Raji (cell line): ENCODE data around the gene SSH2.
A peak's percentile ranks its signal among the peaks of the same experiment; 100 is the strongest.

Source experiments
- POLR2A ChIP-seq: IDR thresholded peaks from 2 replicates; pipeline ENCODE4 v1.6.1; 2011; ENCODE audit warnings: low read depth, low read length, control low read depth; ENCODE audit not compliant: insufficient read depth

SSH2 gene

DNA sequence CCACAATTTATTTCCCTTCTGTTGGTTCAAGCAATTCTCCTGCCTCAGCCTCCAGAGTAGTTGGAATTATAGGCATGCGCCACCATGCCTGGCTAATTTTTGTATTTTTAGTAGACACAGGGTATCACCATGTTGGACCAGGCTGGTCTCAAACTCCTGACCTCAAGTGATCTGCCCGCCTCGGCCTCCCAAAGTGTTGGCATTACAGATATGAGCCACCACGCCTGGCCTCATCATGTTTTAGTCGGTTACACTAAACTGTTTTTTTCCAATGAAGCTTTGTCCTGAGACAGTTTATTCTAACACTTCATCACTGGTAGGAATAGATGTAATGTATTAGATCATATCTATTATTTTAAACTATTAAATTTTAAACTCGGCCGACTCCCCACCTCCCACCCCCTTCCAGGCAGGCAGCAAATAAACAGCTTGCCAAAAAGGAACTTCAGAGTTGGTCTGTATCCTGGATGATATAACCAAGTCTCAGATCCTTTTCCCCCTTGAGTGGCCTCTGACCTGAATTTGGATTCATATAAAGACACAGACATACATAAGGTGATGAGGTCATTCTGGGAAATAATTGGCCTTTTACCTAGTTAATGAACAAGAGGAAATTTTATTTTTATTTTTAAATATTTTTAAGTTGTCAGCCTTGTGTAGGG lies 288.9 kb downstream of the SSH2 start:
- no peak for TF ChIP-seq POLR2A

DNA sequence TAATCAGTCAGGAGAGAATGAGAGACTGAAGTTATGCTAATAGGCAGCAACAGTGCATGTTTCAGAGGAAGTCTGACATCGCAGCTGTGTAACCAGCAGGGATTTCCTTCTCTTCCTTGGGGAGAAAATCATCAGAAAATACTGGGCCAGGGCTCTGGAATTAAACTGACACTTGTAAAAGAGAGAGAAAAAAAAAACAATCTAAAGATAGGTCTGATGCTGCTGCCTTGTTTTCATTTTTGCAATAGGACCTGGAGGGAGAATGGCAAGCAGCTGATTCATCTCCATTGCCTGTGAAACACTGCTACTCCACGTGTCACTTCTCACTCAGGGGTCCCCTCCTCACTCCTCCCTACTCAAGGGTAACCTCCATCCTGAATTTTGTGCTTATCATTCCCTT lies 289.6 kb downstream of the SSH2 start:
- TF ChIP-seq POLR2A, result no peak

DNA sequence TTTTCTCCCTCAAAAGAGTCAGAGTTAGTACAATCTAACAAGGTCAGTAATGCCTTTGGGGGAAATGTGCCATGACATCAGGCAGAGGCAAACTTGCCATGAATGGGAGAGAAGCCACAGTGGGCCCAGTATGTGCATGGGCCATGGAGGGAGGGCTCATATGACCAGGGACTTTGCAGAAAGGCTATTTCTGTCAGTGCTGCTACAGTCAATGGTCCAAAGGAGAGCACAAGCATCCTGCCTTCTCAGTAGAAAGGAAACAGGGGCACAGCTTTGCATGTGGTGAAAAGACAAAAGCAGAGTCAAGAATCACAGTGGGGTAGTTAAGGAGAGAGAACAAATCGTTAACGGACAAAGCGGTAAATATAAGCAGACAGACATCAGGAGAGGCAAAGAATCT lies 296.1 kb downstream of the SSH2 start:
- no peak for TF ChIP-seq POLR2A

DNA sequence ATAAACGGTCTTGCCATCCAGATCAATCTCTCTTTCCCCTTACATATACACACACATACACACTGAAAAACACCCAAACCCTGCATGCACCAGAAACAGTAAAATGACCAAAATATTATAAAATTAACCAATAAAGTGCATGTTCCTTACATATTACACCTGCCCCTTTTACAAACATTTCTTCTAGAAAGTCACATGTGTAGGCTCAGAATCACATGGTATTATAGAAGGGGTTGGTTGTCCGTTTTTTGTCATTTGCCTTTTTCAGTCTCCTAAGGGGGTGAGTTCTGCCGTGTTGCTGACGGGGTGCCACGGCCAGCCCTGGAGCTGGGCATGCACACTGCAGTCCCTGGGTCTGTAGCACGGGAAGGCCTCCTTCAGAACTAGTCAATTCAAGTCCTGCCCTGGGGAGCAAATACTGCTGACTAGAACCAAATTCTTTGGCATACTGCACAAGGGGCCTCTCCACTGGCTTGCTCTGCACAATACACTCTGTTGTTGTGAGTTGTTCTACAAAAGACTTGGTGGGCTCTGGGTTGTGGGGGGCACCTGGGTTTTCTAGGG lies 299.3 kb downstream of the SSH2 start:
- TF ChIP-seq POLR2A, result no peak

DNA sequence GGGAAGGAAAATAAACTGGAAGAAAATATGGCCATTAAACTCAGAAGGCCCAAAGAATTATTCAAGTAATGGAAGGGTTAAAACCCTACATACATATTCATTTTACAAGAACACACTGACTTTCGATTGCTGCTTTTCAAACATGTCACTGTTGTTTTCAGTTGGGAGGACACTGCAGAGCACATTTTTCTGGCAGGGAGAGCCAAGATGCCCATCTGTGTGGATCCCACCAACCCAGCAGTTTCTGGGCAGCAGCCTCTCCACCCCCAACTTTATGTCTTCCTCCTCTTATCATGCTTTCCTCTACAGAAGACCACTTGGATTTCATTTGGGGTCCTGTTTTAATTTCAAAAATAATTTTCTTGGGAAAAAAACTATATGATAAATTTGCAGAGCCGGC lies 300.2 kb downstream of the SSH2 start:
- TF ChIP-seq POLR2A, result no peak

DNA sequence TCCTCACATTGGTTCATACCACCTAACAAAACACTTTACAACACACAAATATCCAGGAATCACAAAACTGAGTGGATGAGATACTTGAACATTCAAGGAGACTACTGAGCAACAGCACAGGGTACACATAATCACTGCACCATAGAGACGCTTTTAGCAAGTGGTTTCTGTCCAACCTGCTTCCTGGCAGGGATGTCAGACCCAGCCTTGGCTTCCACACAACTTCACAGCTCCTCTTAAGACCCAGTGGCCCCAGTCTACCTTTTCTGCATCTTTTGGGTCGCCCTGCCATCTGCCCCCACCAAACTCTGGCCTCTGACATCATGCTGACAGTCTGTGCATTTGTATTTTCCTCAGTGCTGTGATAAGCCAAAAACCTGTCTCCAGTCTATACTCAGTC lies 301.4 kb downstream of the SSH2 start:
- TF ChIP-seq POLR2A, result no peak

DNA sequence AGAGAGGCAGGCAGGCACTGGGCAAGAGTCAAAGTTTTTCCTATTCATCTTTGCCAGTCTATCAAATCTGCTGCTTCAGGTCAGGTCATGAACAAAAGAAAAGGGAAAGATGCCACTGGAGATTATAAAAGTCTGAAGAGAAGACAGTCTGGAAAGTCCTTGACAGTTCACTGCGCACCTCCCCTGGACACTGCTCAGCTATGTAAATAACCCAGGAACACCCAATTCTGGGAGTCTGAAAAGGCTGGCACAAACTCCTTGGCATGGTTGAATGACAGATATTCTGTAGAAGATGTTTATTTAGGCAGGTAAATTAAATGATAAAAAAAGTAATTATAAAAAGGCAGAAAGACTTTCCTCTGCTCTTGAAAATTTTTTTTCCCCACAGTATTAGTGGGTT lies 302.1 kb downstream of the SSH2 start:
- no peak for TF ChIP-seq POLR2A

DNA sequence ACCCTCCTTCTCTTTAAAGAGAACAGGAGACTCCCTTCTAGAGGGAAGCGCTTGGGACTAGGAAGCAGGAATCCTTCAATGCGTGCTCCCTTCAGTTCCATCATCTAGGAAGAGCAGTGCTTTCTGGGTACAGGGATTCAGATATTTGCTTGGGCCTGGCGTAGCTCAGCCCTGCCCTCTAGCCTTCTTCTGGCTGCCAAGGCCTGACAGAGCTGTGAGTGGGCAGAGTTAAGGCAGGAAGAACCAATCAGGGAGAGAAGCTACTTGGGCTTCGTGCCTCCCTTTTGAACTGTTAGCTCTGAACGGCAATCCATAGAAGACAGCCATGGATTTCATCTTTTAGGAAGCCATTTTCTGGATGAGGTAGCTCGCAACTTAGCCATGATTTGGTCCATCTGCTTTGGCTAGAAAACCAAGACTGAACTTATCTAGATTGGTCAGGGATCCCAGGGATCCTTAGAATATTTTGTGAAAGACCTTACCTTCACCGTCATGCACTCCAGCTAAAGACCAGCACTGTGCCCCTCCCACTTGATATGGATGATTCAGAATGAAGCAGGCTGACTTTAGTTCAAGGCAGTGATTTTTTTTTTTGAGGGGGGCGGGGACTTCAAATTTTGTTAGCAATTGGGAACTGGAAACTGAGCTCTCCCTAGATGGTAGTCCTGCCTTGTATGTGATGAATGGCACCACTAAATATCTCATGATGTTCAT lies 304.8 kb downstream of the SSH2 start:
- TF ChIP-seq POLR2A, result no peak

DNA sequence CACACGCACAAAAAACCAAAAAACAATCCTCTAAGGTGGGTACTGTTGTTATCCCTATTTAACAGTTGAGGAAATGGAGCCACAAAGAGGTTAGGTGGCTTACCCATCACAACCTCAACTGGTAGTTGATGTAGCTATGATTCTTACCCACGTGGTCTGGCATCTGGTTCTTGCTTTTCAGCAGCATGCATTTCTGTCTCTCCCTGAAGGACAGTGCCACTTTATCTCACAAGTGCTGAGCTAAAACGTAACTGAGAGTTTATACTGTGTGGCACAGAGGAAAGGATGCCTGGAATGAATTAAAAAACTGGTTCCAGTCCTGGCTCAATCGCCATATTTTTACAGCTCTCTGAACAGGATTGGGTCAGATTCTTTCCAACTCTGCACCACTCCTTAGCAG lies 305.4 kb downstream of the SSH2 start:
- TF ChIP-seq POLR2A, result no peak

DNA sequence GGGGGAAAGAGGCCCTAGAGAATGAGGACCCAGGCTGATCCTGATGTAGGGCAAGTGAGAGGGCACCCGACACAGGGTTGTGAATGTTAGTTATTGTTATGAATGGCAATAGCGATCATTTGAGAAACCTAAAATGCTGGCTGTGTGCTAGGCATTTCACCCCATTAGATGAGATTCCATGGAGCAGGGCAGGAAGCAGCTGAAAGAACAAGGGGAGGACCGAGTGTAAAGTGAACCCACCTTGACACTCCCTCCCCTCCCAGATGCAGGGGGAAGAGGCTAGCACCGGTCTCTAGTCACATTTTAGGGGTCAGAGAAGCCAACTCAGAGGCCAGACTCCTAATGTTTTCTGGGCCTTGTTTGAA lies 306.8 kb downstream of the SSH2 start:
- no peak for TF ChIP-seq POLR2A

DNA sequence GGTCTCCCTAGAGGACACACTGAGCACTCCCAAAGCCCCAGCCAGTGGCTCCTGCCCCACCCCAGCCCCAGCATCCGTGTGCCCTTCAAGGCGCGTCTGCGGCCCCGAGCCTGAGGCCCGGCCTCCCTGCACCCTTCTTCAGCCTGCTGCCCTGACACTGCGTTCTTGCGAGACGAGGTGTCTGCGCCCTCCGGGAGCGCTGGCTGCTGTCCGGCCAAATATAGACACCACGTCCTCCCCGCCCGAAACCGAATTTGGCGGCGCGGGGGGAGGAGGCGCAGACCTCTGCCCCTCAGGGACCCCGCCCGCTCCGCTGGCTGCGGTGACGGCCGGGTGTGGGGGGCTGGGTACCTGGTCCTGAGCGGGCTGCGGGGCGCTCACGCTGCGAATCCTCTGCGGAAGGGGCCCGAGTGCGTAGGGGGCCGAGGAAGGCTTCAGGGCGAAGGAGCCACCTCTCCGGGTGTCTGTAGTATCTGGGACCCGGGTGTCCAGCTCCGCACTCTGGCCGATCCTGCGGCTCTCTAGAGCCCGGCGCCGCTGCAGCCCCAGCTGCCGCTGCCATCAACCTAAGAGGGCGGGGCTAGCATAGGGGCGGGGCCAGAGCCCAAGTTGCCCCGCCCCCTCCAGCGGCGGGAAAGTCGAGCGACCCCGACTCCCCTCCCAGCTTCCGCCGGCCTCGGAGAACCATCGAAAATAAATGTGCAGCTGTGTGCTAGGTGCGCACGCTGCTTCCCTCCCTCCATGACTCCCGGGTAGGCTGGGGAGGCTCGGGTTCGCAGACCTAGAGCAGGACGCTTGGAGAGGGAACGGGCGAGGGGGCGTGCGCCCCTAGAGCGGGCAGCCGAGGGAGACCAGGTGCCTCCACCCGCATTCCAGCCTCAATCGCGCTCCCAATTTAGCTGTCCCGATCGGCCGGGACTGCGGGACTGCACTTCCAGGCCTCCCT lies 307.4 kb downstream of the SSH2 start, which contains the start of gene CORO6:
CORO6 (minus strand) TSS at position 576 of the 946 bp plus-strand sequence. CDS start 1,491 bp downstream, outside the sequence.
- TF ChIP-seq POLR2A, result peak; percentile 37; the same call in 1 of the 2 replicates

DNA sequence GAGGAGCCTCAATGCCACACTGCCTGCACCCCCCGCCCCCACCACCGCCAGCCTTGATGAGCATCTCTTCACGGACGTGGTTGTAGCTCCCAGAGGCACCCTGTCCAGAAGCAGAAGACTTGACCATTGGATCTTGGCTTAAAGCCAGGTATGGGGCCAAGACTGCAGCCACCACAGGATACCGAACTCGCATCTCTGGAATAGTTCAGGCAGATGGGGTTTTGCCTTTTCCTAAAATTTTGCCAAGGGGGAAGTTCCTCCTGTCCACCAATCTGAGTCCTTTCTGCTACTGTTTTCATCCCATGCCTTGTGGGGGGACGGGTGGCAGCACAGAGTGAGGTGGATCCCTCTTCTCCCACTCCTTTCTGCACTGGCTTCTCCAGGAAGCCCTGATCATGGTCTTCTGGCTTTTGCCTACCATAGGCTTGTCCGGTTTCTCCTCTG lies 308.3 kb downstream of the SSH2 start:
- no peak for TF ChIP-seq POLR2A

DNA sequence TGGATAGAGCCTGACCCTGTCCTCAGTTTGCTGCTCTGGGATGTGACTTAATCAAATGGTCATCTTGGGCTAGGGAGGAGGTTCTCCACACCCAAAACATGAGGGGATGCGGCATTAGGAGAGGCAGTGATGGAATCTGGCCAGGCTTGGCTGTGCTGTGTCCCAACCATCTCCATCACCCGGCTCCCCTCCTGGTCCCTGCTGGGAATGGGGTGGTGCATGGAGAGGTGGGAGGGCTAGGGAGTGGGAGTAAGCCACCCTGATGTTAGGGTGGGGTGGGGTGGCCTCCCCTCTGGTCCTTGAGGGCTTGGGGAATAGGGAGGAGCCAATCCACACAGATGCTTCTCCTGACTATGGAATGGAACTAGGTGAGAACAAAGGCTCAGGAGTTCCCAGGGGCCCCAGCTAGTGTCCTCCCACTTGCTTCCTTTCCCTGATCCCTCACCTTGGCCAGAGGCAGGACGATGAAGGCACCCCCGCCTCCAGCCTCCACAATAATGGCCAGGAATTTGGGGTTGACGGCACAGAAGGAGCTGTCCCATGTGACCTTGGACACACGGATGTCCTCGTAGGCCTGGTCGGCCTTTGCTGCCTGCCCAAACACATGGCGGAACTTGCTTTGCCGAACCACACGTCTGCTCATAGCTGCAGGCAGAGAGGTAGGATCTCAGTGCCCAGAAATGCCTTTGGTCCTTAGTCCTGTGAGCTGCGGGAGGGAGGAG lies 309.1 kb downstream of the SSH2 start:
- no peak for TF ChIP-seq POLR2A

DNA sequence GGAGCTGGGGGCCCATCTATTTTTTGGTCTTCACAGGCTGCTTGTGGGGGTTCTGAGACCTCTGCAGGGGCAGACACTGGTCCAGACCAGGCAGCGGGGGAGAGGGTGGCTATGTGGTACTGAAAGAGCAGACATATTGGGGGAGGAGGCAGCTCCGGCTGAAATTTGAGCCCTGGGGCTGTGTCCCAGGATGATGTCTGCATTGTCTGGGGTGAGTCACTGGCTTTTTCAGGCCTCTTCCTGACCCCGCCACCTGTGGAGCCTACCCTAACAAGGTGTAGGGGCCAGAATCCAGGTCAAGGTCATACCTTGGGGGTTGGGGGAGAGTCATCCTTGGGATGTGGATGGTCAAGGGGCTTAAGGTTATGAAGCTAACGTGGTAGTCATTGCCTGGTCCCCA lies 309.8 kb downstream of the SSH2 start:
- no peak for TF ChIP-seq POLR2A

DNA sequence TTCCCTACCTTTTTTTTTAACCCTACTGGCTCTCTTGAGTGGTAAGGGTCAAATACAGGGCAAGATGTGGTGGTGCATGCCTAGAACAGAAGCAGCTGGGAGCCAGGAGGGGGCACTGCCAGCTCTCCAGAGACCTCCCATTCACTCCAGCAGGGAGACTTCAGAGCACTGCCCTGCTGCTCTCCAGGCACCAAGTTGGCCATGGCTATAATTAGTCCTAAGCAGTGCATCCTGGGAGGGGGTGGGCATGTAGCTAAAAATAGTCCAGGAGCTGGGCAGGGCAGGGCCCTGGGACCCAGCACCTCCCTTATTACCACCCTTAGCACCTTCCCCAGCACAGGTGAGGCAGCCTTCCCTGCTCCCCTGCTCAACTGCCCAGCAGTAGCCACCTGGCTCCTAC lies 310.8 kb downstream of the SSH2 start:
- TF ChIP-seq POLR2A, result no peak
